Measurements from ENCODE around the gene SNAPC4.

DNA sequence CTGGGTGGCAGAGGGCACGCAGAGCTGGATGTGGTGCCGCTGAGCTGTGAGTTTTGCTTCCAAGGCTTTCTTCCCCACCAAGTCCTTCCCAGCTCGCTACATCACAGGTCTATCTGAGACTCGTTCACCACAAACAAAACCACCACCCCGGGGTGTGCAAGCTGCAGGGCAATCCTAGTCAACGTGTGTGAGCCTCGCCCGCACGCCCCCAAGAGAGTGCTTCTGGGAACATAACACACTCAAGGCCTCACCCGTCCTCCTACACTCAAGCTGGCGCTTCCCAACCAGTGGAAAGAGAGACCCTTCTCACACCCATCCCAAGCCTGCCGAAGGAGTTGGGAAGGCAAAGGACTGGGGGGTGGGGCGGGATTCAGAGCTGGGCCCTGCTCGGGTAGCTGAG is 10.6 kb downstream of the SNAPC4 start:
- no peak for TF ChIP-seq GATA3 (IDR thresholded peaks at IDR 0.05; ENCODE audit: low read depth, low read length)
- no peak for TF ChIP-seq GATA2 (IDR thresholded peaks at IDR 0.05; ENCODE audit: low read depth, low read length)
